HG03571 (cell line): Measurements from ENCODE around the gene SLC6A4.
"Not testable (repeated sequence)": the region's sequence is repeated elsewhere in the genome, so short reads cannot be mapped to it uniquely, and the experiment has no call there.

Source experiments
- ATAC-seq: cut with Tn5 transposase; IDR thresholded peaks from one replicate; pipeline ENCODE4 v1.9.1; 2021; ENCODE audit not compliant: unreplicated experiment

SLC6A4 gene

GRCh38 chr17:30220414-30220813, 15.1 kb downstream of the SLC6A4 start:
- no peak for ATAC-seq

DNA sequence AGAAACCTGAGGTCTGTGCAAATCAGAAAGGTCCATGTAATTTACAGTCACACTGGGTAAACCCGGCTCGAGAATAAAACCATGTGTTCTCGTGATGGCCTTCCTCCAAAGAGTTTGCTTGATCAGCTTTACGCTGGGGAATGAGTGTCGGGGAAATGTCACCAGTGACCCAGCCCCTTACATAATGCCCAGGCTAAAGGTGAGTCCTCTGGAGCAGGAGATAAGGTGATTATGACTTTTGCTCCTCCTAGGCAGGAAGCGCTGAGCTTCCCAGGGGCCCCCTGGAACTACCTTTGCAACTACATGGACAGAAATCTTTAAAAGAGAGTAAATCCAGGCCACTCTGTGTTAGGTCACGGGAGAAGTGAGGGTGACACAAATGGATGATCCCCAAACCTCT, 15.7 kb downstream of the SLC6A4 start:
- ATAC-seq = no peak

DNA sequence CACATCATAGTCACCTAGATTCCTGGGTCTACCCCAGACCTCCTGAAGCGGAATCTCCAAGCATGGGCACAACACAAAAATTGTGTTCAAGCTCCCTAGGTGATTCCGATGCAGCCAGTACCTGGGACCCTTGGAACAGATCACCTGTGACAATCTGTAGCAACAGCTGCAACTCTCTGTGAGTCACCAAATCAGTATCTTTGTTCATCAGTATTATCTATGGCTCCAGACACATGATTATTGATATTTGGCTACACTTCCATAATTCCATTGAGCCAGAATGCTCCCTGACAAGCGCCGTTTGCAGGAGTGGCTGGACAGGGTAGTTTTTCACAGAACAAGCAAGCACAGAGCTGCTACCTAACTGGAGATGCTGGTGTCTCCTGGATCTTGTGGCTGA, 16.2 kb downstream of the SLC6A4 start:
- ATAC-seq = no peak

- ATAC-seq = no peak
Observed at GRCh38 chr17:30218799-30219198, 16.7 kb downstream of the SLC6A4 start.

DNA sequence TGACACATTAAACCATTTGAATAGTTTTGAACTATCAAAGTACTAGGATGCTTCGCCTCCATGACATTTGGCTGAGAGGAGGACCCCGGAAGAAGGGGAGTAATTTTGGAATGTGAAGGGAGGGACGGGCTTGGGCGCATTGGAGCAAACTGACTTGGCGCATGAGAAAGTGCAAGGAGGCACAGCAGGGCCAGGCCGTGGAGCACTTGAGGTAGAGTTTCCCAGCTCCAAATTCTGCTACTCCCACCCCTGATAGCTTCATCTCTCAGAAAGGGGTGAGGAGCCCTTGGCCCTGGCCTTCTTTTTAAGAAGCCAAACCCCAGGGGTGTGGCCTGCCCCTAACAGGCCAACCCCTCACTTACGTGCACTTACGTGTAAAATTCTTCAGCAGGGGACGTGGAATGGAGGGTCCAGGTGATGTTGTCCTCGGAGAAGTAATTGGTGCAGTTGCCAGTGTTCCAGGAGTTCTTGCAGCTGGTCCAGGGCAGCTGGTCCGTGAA, 17.7 kb downstream of the SLC6A4 start:
- ATAC-seq = no peak

DNA sequence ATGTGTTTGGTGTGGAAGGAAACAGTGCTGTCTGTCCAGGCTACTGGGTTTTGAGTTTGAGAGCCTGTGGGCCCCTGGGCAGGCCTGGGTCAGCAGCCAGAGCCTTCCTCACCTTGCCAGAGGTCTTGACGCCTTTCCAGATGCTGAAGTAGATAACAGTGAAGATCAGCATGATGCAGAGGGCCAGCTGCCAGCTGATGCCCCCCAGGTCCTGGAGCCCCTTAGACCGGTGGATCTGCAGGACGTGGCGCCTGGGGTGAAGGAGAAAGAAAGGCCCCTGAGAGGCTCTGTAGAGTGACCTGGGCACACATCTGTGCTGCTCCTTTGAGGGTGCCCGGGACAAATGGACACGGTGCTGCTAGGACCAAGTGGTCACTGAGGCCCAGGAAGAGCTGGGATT, 18.4 kb downstream of the SLC6A4 start:
- ATAC-seq = no peak

DNA sequence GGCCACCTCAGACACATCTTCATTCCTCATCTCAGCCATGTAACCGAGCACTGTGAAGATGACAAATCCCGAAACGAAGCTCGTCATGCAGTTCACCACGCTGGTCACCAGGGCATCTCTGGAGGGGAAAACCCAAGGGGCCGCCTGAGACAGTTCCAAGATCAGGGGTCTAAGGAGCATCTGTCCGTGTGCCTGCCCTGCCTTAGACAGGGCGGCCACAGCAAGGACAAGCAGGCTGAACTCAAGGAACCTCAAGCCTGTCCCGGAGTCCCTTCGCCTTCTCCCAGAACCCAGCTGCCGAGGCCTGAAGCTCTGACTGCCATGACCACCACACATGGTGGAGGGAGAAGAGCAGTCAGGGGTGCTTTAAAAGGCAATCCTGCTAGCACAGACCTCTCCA, 22.7 kb downstream of the SLC6A4 start:
- peak; percentile 49 for ATAC-seq

- ATAC-seq = no peak
Observed at GRCh38 chr17:30211371-30211770, 24.1 kb downstream of the SLC6A4 start.

- ATAC-seq = no peak
Observed at GRCh38 chr17:30210901-30211300, 24.6 kb downstream of the SLC6A4 start.

- ATAC-seq = no peak
Observed at GRCh38 chr17:30210366-30210765, 25.1 kb downstream of the SLC6A4 start.

DNA sequence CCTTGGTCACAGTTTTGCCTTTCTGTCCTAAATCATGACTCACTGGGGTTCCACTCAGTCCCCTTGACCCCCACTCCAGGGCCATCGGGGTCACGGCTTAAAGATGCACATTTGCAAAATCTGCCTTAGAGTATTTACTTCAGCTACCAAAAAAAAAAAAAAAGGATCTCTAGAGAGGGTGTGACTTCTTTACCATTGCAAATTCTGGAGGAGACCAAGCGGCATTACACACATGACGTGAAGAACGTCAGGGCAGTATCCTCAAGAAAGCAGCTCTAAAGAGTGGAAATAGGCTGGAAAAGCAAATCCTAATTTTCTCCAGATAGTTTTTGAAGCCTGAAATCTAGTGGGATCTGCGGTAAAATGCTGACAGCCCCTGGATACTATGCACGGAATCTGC, 25.6 kb downstream of the SLC6A4 start:
- no peak for ATAC-seq

GRCh38 chr17:30208214-30208613, 27.3 kb downstream of the SLC6A4 start:
- ATAC-seq = no peak

- no peak for ATAC-seq
Observed at GRCh38 chr17:30207655-30208054, 27.8 kb downstream of the SLC6A4 start.

DNA sequence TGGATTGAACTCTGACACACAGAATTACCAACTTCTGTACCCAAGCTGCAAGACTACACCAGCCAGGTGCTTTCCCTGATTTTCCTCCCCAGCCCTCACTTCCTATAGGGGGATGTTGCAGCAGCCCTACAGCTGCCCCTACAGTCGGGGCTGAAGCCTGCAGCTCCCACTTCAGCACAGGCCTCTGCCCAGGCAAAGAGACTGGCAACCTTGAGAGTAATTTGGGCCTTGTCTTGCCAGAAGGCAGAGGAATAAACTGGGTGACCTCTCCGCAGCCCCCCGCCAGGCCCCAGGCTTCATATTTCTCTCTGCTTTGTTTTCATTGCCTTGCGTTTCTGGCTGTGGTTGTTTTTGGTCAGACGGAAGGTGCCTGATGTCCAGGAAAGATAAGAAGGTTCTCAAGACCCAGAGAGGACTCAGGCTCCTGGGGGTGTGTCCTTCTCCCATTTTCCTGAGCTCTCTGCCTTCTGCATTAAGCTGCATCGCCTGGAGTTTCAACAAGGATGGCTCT, 32.0 kb downstream of the SLC6A4 start:
- ATAC-seq = no peak

GRCh38 chr17:30200656-30201055, 34.8 kb downstream of the SLC6A4 start:
- not testable (repeated sequence) for ATAC-seq

DNA sequence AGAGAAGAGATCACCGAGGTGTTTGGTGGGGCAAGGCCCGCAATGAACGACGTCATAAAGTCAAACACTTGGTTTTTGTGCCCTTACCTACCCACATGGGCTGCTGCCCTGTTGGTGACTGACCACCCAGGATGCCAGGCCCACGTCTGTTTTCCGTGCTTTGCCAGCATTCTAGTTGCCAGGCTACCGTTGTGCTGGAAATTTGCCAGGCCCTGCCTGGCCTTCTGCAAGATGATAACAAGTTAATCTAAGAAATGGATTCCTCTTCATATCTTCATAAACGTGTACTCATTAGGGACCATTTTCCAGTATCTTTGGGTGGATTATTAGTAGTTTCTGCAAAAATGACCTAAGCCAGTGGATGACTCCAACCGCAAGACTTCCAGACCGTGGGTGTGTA, 35.4 kb downstream of the SLC6A4 start:
- no peak for ATAC-seq

- ATAC-seq = no peak
Observed at GRCh38 chr17:30199600-30199999, 35.9 kb downstream of the SLC6A4 start.

GRCh38 chr17:30197416-30197815, 38.1 kb downstream of the SLC6A4 start:
- no peak for ATAC-seq

GRCh38 chr17:30196504-30196903, 39.0 kb downstream of the SLC6A4 start:
- ATAC-seq = no peak

DNA sequence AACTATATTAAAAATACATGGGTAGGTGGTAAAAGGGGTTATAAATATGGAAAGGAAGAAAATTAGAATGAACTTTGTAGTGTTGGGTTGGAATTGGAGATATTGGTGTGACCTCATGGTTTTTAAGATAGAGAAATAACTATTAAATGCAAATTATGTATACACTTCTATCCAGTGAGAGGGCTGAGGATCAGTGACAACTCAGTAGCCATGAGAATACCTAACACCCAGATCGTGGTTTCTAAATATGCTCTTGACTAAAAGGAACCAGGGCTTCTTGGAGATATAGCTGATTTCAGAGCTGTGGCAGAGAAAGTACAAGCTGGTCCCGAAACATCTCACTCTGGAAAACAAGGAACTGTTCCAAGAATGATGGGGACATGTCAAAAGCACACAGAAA, 44.4 kb downstream of the SLC6A4 start:
- no peak for ATAC-seq

DNA sequence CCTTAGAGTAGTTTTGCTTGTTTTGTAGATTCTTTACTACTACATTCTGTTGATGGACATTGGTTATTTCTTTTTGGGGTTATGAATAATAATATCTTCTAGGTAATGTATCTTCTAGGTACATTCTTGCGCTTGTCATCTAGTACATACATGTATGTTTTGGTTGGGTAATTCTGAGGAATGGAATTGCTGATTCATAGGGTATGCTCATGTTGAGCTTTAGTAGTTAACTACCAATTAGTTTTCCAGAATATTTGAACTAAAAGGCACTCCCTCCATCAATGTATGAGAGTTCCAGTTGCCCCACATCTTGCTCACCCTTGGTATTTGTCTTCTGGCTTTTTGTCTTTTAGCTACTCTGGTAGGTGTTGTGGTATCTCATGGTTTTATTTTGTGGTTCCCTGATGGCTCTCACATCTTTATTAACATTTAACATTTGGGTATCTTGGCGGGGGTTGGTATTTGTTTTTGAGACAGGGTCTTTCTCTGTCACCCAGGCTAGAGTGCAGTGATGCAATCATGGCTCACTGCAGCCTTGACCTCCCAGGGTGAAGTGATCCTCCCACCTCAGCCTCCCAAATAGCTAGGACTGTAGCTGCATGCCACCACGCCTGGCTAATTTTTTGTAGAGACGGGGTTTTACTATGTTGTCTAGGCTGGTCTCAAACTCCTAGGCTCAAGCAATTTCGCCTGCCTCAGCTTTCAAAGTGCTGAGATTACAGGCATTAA, 47.1 kb downstream of the SLC6A4 start:
- no peak for ATAC-seq

DNA sequence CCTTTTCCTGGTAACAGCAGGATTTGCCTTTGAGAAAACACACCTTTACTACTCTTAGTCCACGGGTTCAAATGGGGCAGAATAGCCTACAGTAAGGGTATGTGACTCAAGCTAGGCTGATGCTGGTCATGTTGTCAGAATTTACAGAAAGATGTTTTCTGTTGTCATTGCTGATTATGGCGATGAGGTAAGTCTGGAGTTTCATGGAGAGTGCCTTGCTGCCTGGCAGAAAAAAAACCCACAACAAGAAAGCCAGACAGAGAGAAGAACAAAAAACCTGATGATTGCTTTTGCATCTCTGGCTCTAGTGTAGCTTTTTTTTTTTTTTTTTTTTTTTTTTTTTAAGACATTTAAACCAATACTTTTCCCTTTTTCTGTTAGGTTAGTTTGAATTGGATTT, 47.9 kb downstream of the SLC6A4 start:
- ATAC-seq = no peak

GRCh38 chr17:30186761-30187160, 48.7 kb downstream of the SLC6A4 start:
- no peak for ATAC-seq
